ENCODE measurements around the gene MEF2D.

The MEF2D gene

GRCh38 chr1:156500543-156500792, at the start of gene MEF2D:
TSS of gene MEF2D (minus strand) at chr1:156500775. CDS start at chr1:156483292, 17,483 bp downstream.
- DNase-seq (ENCODE audit: low read depth), result no peak

- no peak for DNase-seq (ENCODE audit: low read depth)
Measured at GRCh38 chr1:156550346-156550745, 49.8 kb upstream of the MEF2D start.

- no peak for DNase-seq (ENCODE audit: low read depth)
Measured at GRCh38 chr1:156549831-156550230, 49.3 kb upstream of the MEF2D start.

- DNase-seq (ENCODE audit: low read depth), result no peak
Measured at GRCh38 chr1:156549390-156549789, 48.8 kb upstream of the MEF2D start.

- DNase-seq (ENCODE audit: low read depth), result no peak
Measured at GRCh38 chr1:156547982-156548381, 47.4 kb upstream of the MEF2D start.

- no peak for DNase-seq (ENCODE audit: low read depth)
Measured at GRCh38 chr1:156547434-156547833, 46.9 kb upstream of the MEF2D start.

- no peak for DNase-seq (ENCODE audit: low read depth)
Measured at GRCh38 chr1:156546267-156546666, 45.7 kb upstream of the MEF2D start.

- DNase-seq (ENCODE audit: low read depth), result no peak
Measured at GRCh38 chr1:156544592-156545102, 44.1 kb upstream of the MEF2D start.

- DNase-seq (ENCODE audit: low read depth), result no peak
Measured at GRCh38 chr1:156543066-156543465, 42.5 kb upstream of the MEF2D start.

GRCh38 chr1:156540955-156541354, 40.4 kb upstream of the MEF2D start:
- DNase-seq (ENCODE audit: low read depth), result no peak

GRCh38 chr1:156539818-156540355, 39.3 kb upstream of the MEF2D start:
- no peak for DNase-seq (ENCODE audit: low read depth)

- no peak for DNase-seq (ENCODE audit: low read depth)
Measured at GRCh38 chr1:156538711-156539440, 38.3 kb upstream of the MEF2D start.

- DNase-seq (ENCODE audit: low read depth), result no peak
Measured at GRCh38 chr1:156537027-156537426, 36.5 kb upstream of the MEF2D start.

- DNase-seq (ENCODE audit: low read depth), result no peak
Measured at GRCh38 chr1:156534424-156535060, 34.0 kb upstream of the MEF2D start.

GRCh38 chr1:156533568-156534220, 33.1 kb upstream of the MEF2D start:
- no peak for DNase-seq (ENCODE audit: low read depth)

GRCh38 chr1:156532374-156532773, 31.8 kb upstream of the MEF2D start:
- DNase-seq (ENCODE audit: low read depth), result no peak

- no peak for DNase-seq (ENCODE audit: low read depth)
Measured at GRCh38 chr1:156530006-156530405, 29.4 kb upstream of the MEF2D start.

GRCh38 chr1:156528875-156529425, 28.4 kb upstream of the MEF2D start:
- DNase-seq (ENCODE audit: low read depth), result no peak

GRCh38 chr1:156528231-156528630, 27.7 kb upstream of the MEF2D start:
- no peak for DNase-seq (ENCODE audit: low read depth)

GRCh38 chr1:156527584-156527983, 27.0 kb upstream of the MEF2D start:
- DNase-seq (ENCODE audit: low read depth), result no peak

GRCh38 chr1:156525856-156526489, 25.4 kb upstream of the MEF2D start:
- DNase-seq (ENCODE audit: low read depth), result no peak

GRCh38 chr1:156525071-156525501, 24.5 kb upstream of the MEF2D start:
- no peak for DNase-seq (ENCODE audit: low read depth)
